HG03571 (cell line): ENCODE measurements around the gene FALEC.

Source experiments
- ATAC-seq: cut with Tn5 transposase; IDR thresholded peaks from one replicate; pipeline ENCODE4 v1.9.1; 2021; ENCODE audit not compliant: unreplicated experiment

Gene FALEC

DNA sequence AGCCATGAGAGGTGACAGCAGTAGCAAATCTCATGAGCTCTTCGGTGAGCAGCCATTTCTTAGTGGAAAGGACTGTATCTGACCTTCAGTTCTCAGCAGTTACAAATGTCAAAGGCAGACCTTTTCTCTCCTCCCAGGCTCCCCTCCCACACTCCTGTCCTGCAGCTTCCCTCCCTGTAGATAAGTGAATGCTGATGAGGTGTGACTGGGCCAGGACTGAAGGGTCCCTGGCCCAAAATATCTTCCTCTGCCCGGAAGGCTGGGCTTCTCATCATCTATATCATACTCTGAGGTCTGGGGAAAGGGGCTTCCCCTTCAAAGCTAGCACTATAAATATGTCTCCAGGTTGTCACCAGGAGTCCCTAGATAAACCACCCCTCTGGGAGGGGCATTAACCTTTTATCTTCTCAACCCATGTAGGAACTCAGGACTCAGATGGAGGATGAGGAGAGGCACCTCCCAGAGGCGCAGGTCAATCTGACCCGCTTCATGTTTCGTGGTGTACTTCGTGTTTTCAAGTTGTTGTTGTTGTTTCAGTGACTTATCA lies 30.0 kb downstream of the FALEC start:
- no peak for ATAC-seq

DNA sequence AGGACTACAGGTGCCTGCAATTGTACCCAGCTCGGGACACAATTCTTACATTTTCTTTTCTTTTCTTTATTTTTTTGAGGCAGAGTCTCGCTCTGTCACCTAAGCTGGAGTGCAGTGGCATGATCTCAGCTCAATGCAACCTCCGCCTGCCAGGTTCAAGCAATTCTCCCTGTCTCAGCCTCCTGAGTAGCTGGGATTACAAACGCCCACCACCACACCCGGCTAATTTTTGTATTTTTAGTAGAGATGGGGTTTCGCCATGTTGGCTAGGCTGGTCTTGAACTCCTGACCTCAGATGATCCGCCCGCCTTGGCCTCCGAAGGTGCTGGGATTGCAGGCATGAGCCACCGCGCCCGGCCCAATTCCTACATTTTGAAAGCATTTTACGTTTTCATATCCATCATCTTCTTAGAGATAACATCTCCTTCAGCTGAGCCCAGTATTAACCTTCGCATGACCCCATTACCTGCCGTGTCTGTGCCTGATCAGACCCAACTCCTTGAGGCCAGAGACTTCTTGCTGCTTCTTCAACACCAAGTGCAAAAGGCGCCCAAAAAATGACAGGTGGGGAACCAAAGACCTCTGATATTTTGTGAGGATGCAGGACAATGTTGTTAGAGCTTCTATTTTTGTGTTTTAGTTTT lies 30.9 kb downstream of the FALEC start:
- ATAC-seq = no peak

DNA sequence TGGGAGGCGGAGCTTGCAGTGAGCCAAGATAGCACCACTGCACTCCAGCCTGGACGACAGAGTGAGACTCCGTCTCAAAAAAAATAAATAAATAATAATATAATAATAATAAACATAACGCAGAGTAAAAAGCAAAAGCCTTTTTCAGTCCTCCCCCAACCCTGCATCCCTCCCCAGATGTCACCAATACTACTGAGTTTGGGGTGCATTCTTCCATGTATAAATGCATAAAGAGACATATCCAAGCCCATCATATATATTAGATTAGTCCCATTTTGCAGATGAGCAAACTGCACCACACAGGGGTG lies 32.7 kb downstream of the FALEC start:
- ATAC-seq = no peak

DNA sequence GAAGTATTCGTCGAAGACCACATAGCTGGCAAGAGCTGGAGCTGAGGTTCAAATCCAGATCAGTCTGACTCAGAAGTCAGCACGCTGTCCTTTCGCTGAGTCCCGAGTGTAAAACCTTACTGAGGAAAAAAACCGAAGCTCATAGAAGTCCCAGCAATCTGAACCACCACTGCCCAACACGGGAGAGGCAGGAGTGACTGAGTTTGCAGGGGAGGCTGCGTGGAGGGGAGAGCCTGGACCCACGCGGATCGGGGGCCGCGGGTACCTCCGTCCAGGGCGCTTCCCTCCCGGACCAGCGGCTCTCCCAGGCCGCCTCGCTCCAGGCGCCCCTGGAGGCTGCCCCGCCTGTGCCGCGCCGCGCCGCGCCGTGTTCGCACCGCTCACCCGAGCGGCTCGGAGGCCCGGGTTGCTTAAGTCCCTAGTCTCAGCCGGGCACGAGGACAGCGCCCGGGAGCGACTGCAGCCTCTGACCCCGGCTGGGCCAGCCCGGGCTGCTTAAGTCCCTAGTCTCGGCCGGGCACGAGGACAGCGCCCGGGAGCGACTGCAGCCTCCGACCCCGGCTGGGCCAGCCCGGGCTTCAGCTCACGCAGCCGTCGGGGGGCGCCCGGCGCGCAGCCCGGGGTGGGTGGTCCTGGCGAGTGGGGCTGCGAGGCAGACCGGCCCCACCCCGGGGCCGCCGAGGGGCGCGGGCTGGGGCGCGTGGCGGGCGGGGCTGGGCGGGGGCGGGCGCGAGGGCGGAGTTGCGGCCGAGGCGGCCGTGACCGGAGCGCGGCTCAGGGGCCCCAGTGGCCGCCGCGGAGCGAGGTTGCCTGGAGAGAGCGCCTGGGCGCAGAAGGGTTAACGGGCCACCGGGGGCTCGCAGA lies 33.3 kb downstream of the FALEC start, which contains the start of gene ADAMTSL4:
TSS of gene ADAMTSL4 (plus strand) at position 777 of the 864 bp plus-strand sequence. CDS start 2,881 bp downstream, outside the sequence.
- ATAC-seq = no peak

DNA sequence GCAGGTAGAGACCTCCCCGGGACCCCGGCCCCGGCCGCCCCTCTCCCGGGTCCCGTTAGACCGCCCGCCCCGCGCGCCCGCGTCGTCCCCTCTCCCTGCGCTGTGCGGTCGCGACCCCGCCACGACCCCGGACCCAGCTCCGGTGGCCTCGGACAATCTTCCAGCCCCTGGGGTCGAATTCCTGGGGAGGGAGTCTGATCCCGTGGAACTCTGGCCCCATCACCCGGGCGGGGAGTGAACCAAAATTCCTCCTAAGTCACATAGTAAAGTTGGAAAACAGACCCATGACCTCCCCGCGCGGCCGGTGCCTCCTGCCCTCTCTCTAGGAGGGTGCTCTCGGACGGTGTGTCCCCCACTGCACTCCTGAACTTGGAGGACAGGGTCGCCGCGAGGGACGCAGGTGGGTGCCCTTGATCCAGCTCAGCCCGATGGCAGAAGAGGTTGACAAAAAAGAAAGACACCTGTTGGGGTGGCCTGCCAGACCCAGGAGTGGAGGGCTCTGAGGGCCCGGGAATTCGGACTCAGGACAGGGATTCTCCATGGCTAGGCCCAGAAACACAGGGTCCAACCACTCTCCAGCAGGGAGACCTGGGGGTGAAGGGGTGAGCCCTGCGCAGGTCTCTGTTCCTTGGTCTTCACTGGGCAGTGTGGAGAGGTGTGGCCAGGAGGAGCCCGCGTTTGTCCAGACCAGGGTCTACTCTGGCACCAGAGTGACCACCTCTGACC lies 34.1 kb downstream of the FALEC start:
- no peak for ATAC-seq

DNA sequence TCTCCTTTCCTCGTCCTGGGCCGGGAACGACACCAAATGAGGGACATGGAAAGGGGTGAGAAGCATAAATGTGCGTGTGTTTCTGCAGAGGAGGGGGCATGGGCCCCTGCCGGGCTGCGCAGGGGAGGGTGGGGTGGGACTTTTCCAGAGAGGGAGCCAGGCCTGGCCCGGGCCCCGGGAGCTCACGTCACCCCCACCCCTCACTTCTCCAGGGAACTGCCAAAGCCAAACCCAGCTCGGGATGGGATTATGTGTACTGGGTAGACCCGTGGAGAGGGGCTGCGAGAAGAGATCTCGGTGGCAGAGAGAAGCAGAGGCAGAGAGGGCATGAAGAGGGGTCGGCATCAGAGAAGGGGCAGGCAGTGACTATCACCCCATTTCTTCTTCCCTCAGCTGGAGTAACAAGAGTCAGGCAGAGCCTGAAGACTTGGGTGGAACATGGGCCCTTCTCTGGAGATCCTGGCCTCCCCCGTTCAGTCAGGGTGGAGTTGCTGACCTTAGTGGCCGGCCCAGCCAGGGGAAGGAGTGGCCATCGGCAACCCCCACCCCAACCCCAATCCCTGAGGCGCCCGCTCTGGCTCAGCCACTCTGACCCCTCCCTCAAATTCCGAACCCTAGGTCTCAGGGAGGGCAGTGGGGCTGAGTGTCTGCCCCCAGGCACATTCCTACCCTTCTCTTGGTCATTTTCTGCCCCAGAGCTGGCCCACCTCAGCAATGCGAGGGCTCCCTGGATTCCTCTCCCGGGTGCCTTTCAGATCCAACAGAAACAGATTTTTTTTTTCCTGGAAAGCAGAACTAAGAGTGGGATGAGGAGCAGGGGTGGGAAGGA lies 34.9 kb downstream of the FALEC start:
- no peak for ATAC-seq

DNA sequence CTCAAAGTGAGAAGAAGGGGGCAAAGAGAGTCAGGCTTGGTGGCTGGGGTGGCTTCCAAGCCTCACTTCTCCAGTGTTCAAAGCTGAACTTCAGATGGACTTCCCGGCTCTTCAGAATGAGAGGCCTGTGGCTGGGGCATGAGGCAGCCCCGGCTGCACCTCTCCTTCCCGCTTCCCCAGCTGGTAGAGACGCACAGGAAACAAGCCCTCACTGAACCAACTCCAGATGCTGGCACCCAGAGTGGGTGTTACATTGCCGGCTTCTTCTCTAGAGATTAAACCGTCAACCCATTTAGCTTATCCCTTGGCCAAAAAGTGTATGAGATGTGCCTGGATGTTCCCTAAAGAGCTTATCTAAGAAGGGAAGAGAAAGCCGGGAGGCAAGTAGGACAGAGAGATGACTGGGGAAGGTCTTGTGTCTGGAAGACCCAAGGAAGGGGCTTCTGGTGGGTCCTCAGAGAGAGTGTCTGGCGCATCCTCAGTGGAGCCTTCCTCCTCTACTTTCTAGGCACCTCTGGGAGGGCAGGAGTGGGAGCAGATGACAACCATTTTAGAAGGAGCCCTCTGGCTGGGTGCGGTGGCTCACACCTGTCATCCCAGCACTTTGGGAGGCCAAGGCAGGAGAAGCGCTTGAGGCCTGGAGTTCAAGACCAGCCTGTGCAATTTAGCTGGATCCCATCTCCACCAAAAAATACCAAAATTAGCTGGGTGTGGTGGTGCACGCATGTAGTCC lies 35.7 kb downstream of the FALEC start:
- no peak for ATAC-seq

DNA sequence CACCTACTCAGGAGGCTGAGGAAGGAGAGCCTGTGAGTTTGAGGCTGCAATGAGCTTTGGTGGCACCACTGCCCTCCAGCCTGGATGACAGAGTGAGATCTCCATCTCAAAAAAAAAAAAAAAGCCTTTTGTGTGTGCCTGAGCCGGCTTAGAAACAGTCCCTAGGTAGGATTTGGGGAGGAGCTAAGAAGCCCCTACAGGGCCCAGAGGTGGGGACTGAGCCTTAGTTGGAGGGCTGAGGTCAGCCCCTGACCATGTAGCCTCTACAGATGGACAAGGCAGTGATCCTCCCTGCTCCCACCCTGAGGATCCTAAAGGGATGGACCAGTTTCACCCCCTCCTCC lies 36.2 kb downstream of the FALEC start:
- ATAC-seq = no peak

DNA sequence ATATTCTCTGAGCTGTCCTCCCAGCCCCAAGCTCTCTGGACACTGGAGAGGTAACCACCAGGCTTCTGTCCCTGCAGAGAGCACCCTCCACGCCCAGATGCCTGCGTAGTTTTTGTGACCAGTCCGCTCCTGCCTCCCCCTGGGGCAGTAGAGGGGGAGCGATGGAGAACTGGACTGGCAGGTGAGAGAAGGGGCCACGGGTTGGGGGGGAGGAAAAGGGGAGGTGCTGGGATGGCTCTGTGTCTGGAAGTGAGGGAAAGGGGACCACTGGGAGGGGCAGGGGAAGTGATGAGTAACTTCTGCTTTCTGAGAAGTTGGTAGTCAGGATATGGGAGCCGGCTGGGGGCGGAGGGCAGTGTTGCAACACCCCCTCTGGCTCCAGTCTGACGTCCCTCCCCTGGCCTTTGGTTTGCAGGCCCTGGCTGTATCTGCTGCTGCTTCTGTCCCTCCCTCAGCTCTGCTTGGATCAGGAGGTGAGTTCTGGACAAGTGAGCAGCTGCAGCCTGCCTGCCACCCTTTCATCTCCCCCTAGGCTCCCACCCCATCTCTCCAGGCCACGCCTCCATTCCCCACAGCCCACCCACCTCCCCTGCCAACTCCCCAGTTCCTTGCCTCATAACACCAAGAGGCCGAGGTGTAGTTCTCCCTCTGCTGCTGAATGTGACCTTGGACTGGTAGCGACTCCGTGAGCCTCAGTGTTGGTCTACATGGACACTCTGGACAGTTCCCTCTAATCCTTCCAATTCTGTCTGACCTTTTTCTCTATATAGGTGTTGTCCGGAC lies 36.8 kb downstream of the FALEC start:
- ATAC-seq = no peak

DNA sequence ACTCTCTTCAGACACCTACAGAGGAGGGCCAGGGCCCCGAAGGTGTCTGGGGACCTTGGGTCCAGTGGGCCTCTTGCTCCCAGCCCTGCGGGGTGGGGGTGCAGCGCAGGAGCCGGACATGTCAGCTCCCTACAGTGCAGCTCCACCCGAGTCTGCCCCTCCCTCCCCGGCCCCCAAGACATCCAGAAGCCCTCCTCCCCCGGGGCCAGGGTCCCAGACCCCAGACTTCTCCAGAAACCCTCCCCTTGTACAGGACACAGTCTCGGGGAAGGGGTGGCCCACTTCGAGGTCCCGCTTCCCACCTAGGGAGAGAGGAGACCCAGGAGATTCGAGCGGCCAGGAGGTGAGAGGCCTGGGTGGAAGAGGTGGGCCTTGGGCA lies 37.3 kb downstream of the FALEC start:
- no peak for ATAC-seq

DNA sequence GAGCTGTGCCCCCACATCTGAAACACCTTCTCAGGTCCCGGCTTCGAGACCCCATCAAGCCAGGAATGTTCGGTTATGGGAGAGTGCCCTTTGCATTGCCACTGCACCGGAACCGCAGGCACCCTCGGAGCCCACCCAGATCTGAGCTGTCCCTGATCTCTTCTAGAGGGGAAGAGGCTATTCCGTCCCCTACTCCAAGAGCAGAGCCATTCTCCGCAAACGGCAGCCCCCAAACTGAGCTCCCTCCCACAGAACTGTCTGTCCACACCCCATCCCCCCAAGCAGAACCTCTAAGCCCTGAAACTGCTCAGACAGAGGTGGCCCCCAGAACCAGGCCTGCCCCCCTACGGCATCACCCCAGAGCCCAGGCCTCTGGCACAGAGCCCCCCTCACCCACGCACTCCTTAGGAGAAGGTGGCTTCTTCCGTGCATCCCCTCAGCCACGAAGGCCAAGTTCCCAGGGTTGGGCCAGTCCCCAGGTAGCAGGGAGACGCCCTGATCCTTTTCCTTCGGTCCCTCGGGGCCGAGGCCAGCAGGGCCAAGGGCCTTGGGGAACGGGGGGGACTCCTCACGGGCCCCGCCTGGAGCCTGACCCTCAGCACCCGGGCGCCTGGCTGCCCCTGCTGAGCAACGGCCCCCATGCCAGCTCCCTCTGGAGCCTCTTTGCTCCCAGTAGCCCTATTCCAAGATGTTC lies 38.0 kb downstream of the FALEC start:
- ATAC-seq = no peak

DNA sequence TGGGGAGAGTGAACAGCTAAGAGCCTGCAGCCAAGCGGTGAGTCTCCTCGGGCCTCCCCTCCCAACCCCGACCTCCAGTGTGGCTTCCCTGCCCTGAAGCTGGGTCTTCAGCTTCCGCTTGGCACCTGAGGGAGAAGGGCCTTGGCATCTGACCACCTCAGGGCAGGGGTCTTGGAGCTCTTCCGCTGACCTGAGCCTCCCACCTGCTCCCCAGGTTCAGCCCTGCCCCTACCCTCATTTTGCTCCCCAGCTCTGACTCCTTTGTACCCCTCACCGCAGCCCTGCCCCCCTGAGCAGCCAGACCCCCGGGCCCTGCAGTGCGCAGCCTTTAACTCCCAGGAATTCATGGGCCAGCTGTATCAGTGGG lies 38.5 kb downstream of the FALEC start:
- no peak for ATAC-seq

DNA sequence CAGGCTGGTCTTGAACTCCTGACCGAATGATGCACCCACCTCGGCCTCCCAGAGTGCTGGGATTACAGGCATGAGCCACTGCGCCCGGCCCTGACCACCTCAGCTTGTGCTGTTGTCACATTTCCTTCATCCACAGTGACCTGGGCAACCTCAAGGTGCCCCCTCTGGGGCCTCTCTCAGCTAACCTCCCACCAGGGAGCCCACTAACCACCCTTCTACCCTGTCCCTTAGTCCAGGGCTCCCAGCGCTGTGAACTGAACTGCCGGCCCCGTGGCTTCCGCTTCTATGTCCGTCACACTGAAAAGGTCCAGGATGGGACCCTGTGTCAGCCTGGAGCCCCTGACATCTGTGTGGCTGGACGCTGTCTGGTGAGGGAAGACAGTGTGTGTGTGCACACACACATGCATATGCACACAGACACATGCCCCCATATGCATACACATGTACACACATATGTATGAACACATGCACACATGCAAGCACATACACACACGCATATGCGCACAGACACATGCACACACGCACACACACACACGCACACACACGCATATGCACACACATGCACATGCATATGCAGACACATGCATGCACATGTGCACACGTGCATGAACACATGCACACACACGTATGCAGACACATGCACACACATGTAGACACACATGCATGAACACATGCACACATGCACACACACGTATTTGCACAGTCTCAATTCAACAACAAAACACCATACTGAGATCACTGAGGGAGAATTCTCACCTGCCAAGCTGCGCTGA lies 39.8 kb downstream of the FALEC start:
- no peak for ATAC-seq

DNA sequence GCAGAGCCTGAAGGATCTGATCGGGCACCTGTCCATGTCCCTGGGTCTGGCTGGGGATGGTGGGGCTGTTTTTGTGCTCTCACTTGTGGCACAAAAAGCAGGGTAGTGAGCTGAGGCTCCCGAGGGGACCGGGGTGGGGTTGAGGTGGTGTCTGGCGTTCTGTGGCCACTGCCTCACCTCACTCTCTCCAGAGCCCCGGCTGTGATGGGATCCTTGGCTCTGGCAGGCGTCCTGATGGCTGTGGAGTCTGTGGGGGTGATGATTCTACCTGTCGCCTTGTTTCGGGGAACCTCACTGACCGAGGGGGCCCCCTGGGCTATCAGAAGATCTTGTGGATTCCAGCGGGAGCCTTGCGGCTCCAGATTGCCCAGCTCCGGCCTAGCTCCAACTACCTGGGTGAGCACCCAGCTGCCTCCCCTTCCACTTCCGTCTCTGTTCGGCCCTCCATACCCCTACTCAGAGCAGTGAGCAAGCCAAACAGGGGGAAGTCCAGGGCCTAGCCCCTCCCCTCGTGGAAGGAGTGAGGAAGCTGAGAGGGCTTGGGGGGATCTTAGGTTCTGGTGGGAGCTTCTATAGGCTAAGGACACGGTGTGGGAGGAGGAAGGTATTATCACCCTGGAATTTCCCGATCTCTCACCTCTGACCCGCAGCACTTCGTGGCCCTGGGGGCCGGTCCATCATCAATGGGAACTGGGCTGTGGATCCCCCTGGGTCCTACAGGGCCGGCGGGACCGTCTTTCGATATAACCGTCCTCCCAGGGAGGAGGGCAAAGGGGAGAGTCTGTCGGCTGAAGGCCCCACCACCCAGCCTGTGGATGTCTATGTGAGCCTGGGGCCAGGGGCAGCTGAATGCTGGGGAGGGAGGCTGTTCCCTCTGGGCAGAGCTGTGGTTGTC lies 40.7 kb downstream of the FALEC start:
- no peak for ATAC-seq

DNA sequence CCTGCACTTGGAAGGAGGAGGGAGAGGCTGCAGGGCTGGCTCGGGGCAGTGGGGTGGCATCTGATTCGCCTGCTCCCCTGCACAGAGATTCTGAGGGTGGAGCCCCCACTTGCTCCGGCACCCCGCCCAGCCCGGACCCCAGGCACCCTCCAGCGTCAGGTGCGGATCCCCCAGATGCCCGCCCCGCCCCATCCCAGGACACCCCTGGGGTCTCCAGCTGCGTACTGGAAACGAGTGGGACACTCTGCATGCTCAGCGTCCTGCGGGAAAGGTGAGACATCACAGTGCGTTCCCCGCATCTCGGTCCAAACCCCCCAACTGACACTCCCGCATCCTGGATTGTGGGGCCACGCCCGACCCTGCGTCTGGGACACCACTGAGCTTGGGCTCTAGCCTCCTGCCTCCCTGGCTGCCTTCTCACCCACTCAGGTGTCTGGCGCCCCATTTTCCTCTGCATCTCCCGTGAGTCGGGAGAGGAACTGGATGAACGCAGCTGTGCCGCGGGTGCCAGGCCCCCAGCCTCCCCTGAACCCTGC lies 41.6 kb downstream of the FALEC start:
- no peak for ATAC-seq

DNA sequence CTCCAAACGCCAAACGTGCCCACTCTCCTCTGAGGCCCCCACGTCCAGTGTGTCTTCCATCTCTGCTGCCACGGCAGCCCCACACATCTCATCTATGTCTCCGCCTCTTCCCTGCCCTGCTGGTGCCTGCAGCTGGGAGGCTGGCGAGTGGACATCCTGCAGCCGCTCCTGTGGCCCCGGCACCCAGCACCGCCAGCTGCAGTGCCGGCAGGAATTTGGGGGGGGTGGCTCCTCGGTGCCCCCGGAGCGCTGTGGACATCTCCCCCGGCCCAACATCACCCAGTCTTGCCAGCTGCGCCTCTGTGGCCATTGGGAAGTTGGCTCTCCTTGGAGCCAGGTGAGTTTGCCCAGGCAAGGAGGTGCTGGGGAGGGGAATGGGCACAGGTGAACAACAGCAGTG lies 42.3 kb downstream of the FALEC start:
- ATAC-seq = no peak

DNA sequence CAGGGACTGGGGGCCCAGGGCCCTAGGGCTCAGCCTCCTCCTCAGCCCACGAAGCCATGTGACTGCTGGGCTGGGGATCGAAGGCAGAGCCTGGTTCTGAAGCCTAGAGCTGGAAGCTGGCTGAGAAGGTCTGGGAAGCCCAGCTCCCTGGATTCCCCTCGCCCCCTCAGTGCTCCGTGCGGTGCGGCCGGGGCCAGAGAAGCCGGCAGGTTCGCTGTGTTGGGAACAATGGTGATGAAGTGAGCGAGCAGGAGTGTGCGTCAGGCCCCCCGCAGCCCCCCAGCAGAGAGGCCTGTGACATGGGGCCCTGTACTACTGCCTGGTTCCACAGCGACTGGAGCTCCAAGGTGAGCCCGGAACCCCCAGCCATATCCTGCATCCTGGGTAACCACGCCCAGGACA lies 42.8 kb downstream of the FALEC start:
- ATAC-seq = no peak
